MM.1S (cell line): ENCODE results near the gene TEX14.

Experiments used
- DNase-seq: peaks from one replicate; pipeline ENCODE4 v3.0.0-alpha.2; 2015
- H2AFZ ChIP-seq: fragments of 300-600 bp; sonication (generic); 2 replicates; pipeline ENCODE4 v1.6.0; 2016; ENCODE audit warnings: antibody characterized with exemption, low read length
- H3F3A ChIP-seq: fragments of 300-600 bp; sonication (generic); 2 replicates; pipeline ENCODE4 v1.6.1; 2016; ENCODE audit warnings: mild to moderate bottlenecking, antibody characterized with exemption, low read length, moderate library complexity, mixed read lengths; ENCODE audit not compliant: insufficient read depth
- H3K27ac ChIP-seq: fragments of 300-600 bp; sonication (generic); 2 replicates; pipeline ENCODE4 v1.5.1; 2016; ENCODE audit warnings: mild to moderate bottlenecking, low read length
- H3K27me3 ChIP-seq: fragments of 300-600 bp; sonication (generic); replicated peaks from 2 replicates; pipeline ENCODE4 v1.6.0; 2016; ENCODE audit warnings: low read length; ENCODE audit not compliant: insufficient read depth
- H3K36me3 ChIP-seq: fragments of 300-600 bp; sonication (generic); replicated peaks from 2 replicates; pipeline ENCODE4 v1.6.1; 2016; ENCODE audit warnings: mild to moderate bottlenecking, low read length, mixed read lengths; ENCODE audit not compliant: insufficient read depth
- H3K4me1 ChIP-seq: fragments of 300-600 bp; sonication (generic); 2 replicates; pipeline ENCODE4 v1.6.1; 2016; ENCODE audit warnings: low read length, mixed read lengths
- H3K4me2 ChIP-seq: fragments of 300-600 bp; sonication (generic); 2 replicates; pipeline ENCODE4 v1.6.0; 2016; ENCODE audit warnings: low read depth, low read length
- H3K4me3 ChIP-seq: fragments of 300-600 bp; sonication (generic); 2 replicates; pipeline ENCODE4 v1.5.1; 2016; ENCODE audit warnings: low read length, mixed read lengths
- H3K79me2 ChIP-seq: fragments of 300-600 bp; sonication (generic); 2 replicates; pipeline ENCODE4 v1.6.1; 2016; ENCODE audit warnings: mixed run types, low read length, mixed read lengths
- H3K9ac ChIP-seq: fragments of 300-600 bp; sonication (generic); 2 replicates; pipeline ENCODE4 v1.6.1; 2016; ENCODE audit warnings: low read length, mixed read lengths
- H3K9me2 ChIP-seq: fragments of 300-600 bp; sonication (generic); replicated peaks from 2 replicates; pipeline ENCODE4 v1.6.1; 2016; ENCODE audit warnings: mild to moderate bottlenecking, low read length, mixed read lengths; ENCODE audit not compliant: insufficient read depth
- H3K9me3 ChIP-seq: fragments of 300-600 bp; sonication (generic); replicated peaks from 2 replicates; pipeline ENCODE4 v1.6.1; 2016; ENCODE audit warnings: mild to moderate bottlenecking, low read length, mixed read lengths; ENCODE audit not compliant: insufficient read depth
- H4K20me1 ChIP-seq: fragments of 300-600 bp; sonication (generic); 2 replicates; pipeline ENCODE4 v1.6.1; 2016; ENCODE audit warnings: mild to moderate bottlenecking, low read length, moderate library complexity, mixed read lengths; ENCODE audit not compliant: insufficient read depth
- CTCF ChIP-seq: fragments of 300-600 bp; sonication (generic); IDR thresholded peaks from 2 replicates; pipeline ENCODE4 v1.5.1; 2016; ENCODE audit warnings: antibody characterized with exemption, low read length, mixed read lengths
- EZH2 ChIP-seq: fragments of 300-600 bp; sonication (generic); optimal IDR thresholded peaks from 2 replicates; pipeline ENCODE3; 2017; ENCODE audit warnings: low read depth, mild to moderate bottlenecking, antibody characterized with exemption, low read length, mixed read lengths
- EZH2phosphoT487 ChIP-seq: fragments of 300-600 bp; sonication (generic); IDR thresholded peaks from 2 replicates; pipeline ENCODE4 v1.6.1; 2018; ENCODE audit warnings: antibody characterized with exemption, low read length

TEX14 gene

GRCh38 chr17:58694826-58695225 lies 3.0 kb upstream of the TEX14 start:
- Histone ChIP-seq H4K20me1 (no peaks in the 10 kb centered on the region), H3K4me2 (no peak overlapping the region), H2AFZ (no peak overlapping the region), H3K4me3 (no peak overlapping the region), H3K36me3 (no peaks in the 10 kb centered on the region), H3F3A (no peaks in the 10 kb centered on the region), H3K79me2 (peaks cover 25% of the 10 kb centered on the region), H3K9me2 (no peaks in the 10 kb centered on the region), H3K4me1 (peaks cover 12% of the 10 kb centered on the region), H3K27ac (no peak overlapping the region), H3K27me3 (no peaks in the 10 kb centered on the region), H3K9me3 (no peaks in the 10 kb centered on the region), H3K9ac (no peak overlapping the region)
- TF ChIP-seq EZH2 (no peak), EZH2phosphoT487 (no peak), CTCF (no peak)
- no peak for DNase-seq

GRCh38 chr17:58694302-58694701 lies 2.5 kb upstream of the TEX14 start:
- Histone ChIP-seq H3K9ac (no peak overlapping the region), H3K36me3 (no peaks in the 10 kb centered on the region)

GRCh38 chr17:58693751-58694150 lies 1.9 kb upstream of the TEX14 start:
- H3K9me3 ChIP-seq = no peaks in the 10 kb centered on the region
- H3K36me3 ChIP-seq = no peaks in the 10 kb centered on the region
- no peak overlapping the region for H3K9ac ChIP-seq
- H2AFZ ChIP-seq = no peak overlapping the region
- no peak overlapping the region for H3K27ac ChIP-seq
- H3K4me3 ChIP-seq = no peak overlapping the region
- DNase-seq = no peak
- TF ChIP-seq CTCF (no peak), EZH2 (no peak), EZH2phosphoT487 (no peak)
- H3F3A ChIP-seq = no peaks in the 10 kb centered on the region
- no peaks in the 10 kb centered on the region for H3K27me3 ChIP-seq
- no peaks in the 10 kb centered on the region for H3K9me2 ChIP-seq
- peaks cover 12% of the 10 kb centered on the region for H3K4me1 ChIP-seq
- H4K20me1 ChIP-seq = no peaks in the 10 kb centered on the region
- H3K4me2 ChIP-seq = peak overlapping the region; percentile 85
- H3K79me2 ChIP-seq = peaks cover 25% of the 10 kb centered on the region

More at GRCh38 chr17:58694302-58694701, 2.5 kb upstream of the TEX14 start:
- Histone ChIP-seq H3K27me3 (no peaks in the 10 kb centered on the region), H4K20me1 (no peaks in the 10 kb centered on the region), H3K9me2 (no peaks in the 10 kb centered on the region), H3K4me2 (no peak overlapping the region), H3K4me3 (no peak overlapping the region), H3K79me2 (peaks cover 25% of the 10 kb centered on the region), H3F3A (no peaks in the 10 kb centered on the region), H3K4me1 (peaks cover 12% of the 10 kb centered on the region), H3K9me3 (no peaks in the 10 kb centered on the region), H3K27ac (no peak overlapping the region), H2AFZ (no peak overlapping the region)
- TF ChIP-seq CTCF (no peak), EZH2phosphoT487 (no peak), EZH2 (no peak)
- no peak for DNase-seq
